DMS79 (cell line): Measurements from ENCODE around the gene PTPRG.

Experiments
- DNase-seq: peaks from one replicate; lab custom pipeline; 2025; lab: John Stamatoyannopoulos, UW

PTPRG gene

GRCh38 chr3:61894988-61895935 lies 333.9 kb downstream of the PTPRG start:
- peak; percentile 0 for DNase-seq

GRCh38 chr3:61896251-61896650 lies 334.9 kb downstream of the PTPRG start:
- DNase-seq = no peak

GRCh38 chr3:61897848-61898247 lies 336.5 kb downstream of the PTPRG start:
- DNase-seq = no peak

- DNase-seq = no peak
Measured at GRCh38 chr3:61899700-61900462, 338.5 kb downstream of the PTPRG start.

- DNase-seq = no peak
Measured at GRCh38 chr3:61901496-61901895, 340.1 kb downstream of the PTPRG start.

GRCh38 chr3:61901986-61902385 lies 340.6 kb downstream of the PTPRG start:
- DNase-seq = no peak

- DNase-seq = no peak
Measured at GRCh38 chr3:61903074-61903473, 341.7 kb downstream of the PTPRG start.

GRCh38 chr3:61903931-61904657 lies 342.7 kb downstream of the PTPRG start:
- DNase-seq = peak; percentile 55

GRCh38 chr3:61907210-61907795 lies 345.9 kb downstream of the PTPRG start:
- no peak for DNase-seq

GRCh38 chr3:61908382-61908781 lies 347.0 kb downstream of the PTPRG start:
- DNase-seq = no peak

- DNase-seq = no peak
Measured at GRCh38 chr3:61910732-61911131, 349.4 kb downstream of the PTPRG start.

- DNase-seq = no peak
Measured at GRCh38 chr3:61912158-61912557, 350.8 kb downstream of the PTPRG start.

GRCh38 chr3:61913701-61914100 lies 352.3 kb downstream of the PTPRG start:
- no peak for DNase-seq

GRCh38 chr3:61914276-61914675 lies 352.9 kb downstream of the PTPRG start:
- DNase-seq = no peak

GRCh38 chr3:61915296-61915695 lies 353.9 kb downstream of the PTPRG start:
- DNase-seq = no peak

GRCh38 chr3:61919371-61919770 lies 358.0 kb downstream of the PTPRG start:
- DNase-seq = no peak

GRCh38 chr3:61922118-61922517 lies 360.7 kb downstream of the PTPRG start:
- DNase-seq = no peak

GRCh38 chr3:61924090-61924735 lies 362.8 kb downstream of the PTPRG start:
- DNase-seq = no peak

- no peak for DNase-seq
Measured at GRCh38 chr3:61924991-61925390, 363.6 kb downstream of the PTPRG start.

GRCh38 chr3:61925721-61926120 lies 364.4 kb downstream of the PTPRG start:
- DNase-seq = no peak

GRCh38 chr3:61926923-61927322 lies 365.6 kb downstream of the PTPRG start:
- no peak for DNase-seq
